HCT116 (cell line): ENCODE measurements around the gene CPT1B.

Source experiments
- CTCF ChIP-seq, 3 experiments: fragments of 200-600 bp in 1 of 3; sonication (generic) in 1 of 3; IDR thresholded peaks in 2 of 3; conservative IDR thresholded peaks in 1 of 3; 2 replicates each; pipeline ENCODE4 v1.5.1; 2012 to 2017; ENCODE audit warnings: low read depth in 2 of 3, low read length in 2 of 3, antibody characterized with exemption in 1 of 3, borderline replicate concordance in 1 of 3, control low read depth in 1 of 3, mild to moderate bottlenecking in 1 of 3, mixed read lengths in 1 of 3, mixed run types in 1 of 3, moderate library complexity in 1 of 3; ENCODE audit not compliant: insufficient read depth in 1 of 3
- EZH2 ChIP-seq: fragments of 200-600 bp; sonication (generic); IDR thresholded peaks from 2 replicates; pipeline ENCODE4 v1.6.1; 2017; ENCODE audit warnings: antibody characterized with exemption, mixed run types
- POLR2A ChIP-seq: IDR thresholded peaks from 2 replicates; pipeline ENCODE4 v1.7.0; 2011; ENCODE audit warnings: borderline replicate concordance; ENCODE audit not compliant: insufficient read depth, insufficient read length; ENCODE audit errors: extremely low read depth
- POLR2AphosphoS5 ChIP-seq: IDR thresholded peaks from 2 replicates; pipeline ENCODE4 v1.6.1; 2011; ENCODE audit warnings: mild to moderate bottlenecking, low read depth, low read length, moderate library complexity
- SP1 ChIP-seq: IDR thresholded peaks from 2 replicates; pipeline ENCODE4 v1.6.1; 2012; ENCODE audit warnings: low read depth
- YY1 ChIP-seq: IDR thresholded peaks from 2 replicates; pipeline ENCODE4 v1.6.1; 2011; ENCODE audit warnings: low read length, low read depth, moderate library complexity, mild to moderate bottlenecking; ENCODE audit not compliant: insufficient replicate concordance; ENCODE audit errors: extremely low read depth
- ZNF274 ChIP-seq: fragments of 200-500 bp; sonication (Bioruptor generic); IDR thresholded peaks from 2 replicates; pipeline ENCODE4 v1.6.1; 2014; ENCODE audit warnings: mild to moderate bottlenecking, low read depth, low read length, inconsistent platforms

DNA sequence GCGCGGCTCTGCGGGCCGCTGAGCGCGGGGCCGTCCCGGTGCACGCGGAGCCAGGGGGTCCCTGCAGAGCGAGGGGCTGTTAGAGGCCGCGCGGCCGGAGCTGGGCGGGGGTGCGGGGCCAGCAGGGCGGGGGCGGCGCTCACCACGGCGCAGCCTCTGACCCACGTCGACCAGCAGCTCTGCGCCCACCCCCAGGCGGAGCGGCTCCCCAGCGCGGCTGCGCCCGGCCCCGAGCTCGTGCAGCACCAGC, 52.4 kb downstream of the CPT1B start:
- TF ChIP-seq YY1 (no peak), CTCF (IDR thresholded peaks at IDR 0.05 in 2 of 3, conservative IDR thresholded peaks at IDR 0.05 in 1 of 3; ENCODE audit: borderline replicate concordance in 1 of 3, insufficient read depth in 1 of 3, low read depth in 2 of 3, low read length in 2 of 3) (0 out of 6 replicates have a peak, but pooled peaks of 1 of the 3 experiments have one; percentile 47), POLR2AphosphoS5 (no peak), EZH2 (no peak), ZNF274 (no peak), SP1 (no peak), POLR2A (no peak)
